Endothelial cell of umbilical vein (primary cell): ENCODE measurements around the gene PPP1R15B.

Experiments used
- CTCF ChIP-seq, 2 donors: IDR thresholded peaks; 1 replicate in 1 of 2; 2 replicates in 1 of 2; pipeline ENCODE4 v1.5.1; 2011; ENCODE audit warnings: low read length in 2 of 2, mild to moderate bottlenecking in 2 of 2, moderate library complexity in 2 of 2, control low read depth in 1 of 2, inconsistent platforms in 1 of 2, low read depth in 1 of 2; ENCODE audit not compliant: insufficient read depth in 1 of 2; ENCODE audit errors: extremely low read depth in 1 of 2
- FOS ChIP-seq: IDR thresholded peaks from 2 replicates; pipeline ENCODE4 v1.6.1; 2011; ENCODE audit warnings: mild to moderate bottlenecking, low read length, moderate library complexity, borderline replicate concordance; ENCODE audit not compliant: insufficient read depth
- JUN ChIP-seq: IDR thresholded peaks from 2 replicates; pipeline ENCODE4 v1.6.1; 2011; ENCODE audit warnings: borderline replicate concordance, low read depth; ENCODE audit not compliant: insufficient read length, insufficient read depth
- MAX ChIP-seq: IDR thresholded peaks from 2 replicates; pipeline ENCODE4 v1.6.1; 2011; ENCODE audit not compliant: insufficient read depth, insufficient read length
- MYC ChIP-seq: IDR thresholded peaks from one replicate; pipeline ENCODE4 v1.6.1; 2011; ENCODE audit warnings: mild to moderate bottlenecking, low read depth, low read length
- POLR2A ChIP-seq: IDR thresholded peaks from 2 replicates; pipeline ENCODE4 v1.6.1; 2012; ENCODE audit warnings: low read depth, mild to moderate bottlenecking, control low read depth, low read length
- POLR2AphosphoS5 ChIP-seq: IDR thresholded peaks from 2 replicates; pipeline ENCODE4 v1.6.1; 2012; ENCODE audit warnings: low read depth, mild to moderate bottlenecking, control low read depth, low read length, moderate library complexity; ENCODE audit not compliant: insufficient read depth

- peak; percentile 28 to 82 for TF ChIP-seq CTCF (IDR thresholded peaks at IDR 0.05; ENCODE audit: extremely low read depth in 1 of 2, insufficient read depth in 1 of 2, low read depth in 1 of 2, low read length in 2 of 2)
- TF ChIP-seq POLR2AphosphoS5: no peak
- TF ChIP-seq MAX: no peak
- no peak for TF ChIP-seq MYC
- TF ChIP-seq JUN: no peak
- no peak for TF ChIP-seq POLR2A
- TF ChIP-seq FOS: no peak
These were observed 34.3 kb upstream of the PPP1R15B start for GRCh38 chr1:204445860-204446412.
